HCT116 (cell line): ENCODE data around the gene CYP4F12. TPM values are rescaled to one million over a fixed set of nuclear protein-coding genes. Genes with fewer than 3 reads are reported as not detected.

Source experiments
- ATAC-seq: fragments of 200-7000 bp; cut with Tn5 transposase; 2 replicates; pipeline ENCODE4 v1.9.1; 2020; ENCODE audit warnings: mild to moderate bottlenecking, moderate library complexity
- BruUV-seq: library from RNA; stranded (reverse); fragments of 400-500 nt; replicated peaks from 2 replicates; lab custom pipeline; 2021; lab: Mats Ljungman, UMichigan
- CTCF ChIA-PET: fragments of 300-600 bp; sonication (Branson Sonifier 250); formaldehyde crosslinking; loops from one replicate; lab custom pipeline; 2021; ENCODE audit warnings: antibody characterized with exemption; lab: Charles Lee
- POLR2A ChIA-PET: fragments of 300-600, 350-600 bp; sonication (Branson Sonifier 250); formaldehyde crosslinking; loops from one replicate; lab custom pipeline; 2021; ENCODE audit warnings: antibody characterized with exemption; lab: Charles Lee
- RAD21 ChIA-PET, 2 experiments: fragments of 300-600 bp; sonication (Branson Sonifier 250); formaldehyde crosslinking; loops; one replicate each; lab custom pipeline; 2023; ENCODE audit warnings: low total read pairs in 2 of 2; ENCODE audit not compliant: uncharacterized antibody in 2 of 2, unreplicated experiment in 2 of 2, low non-redundant PET in 1 of 2; lab: Charles Lee
- DNase-seq: peaks from one replicate; pipeline ENCODE4 v3.0.0-alpha.2; 2010; ENCODE audit warnings: low read depth, low spot score
- H2AFZ ChIP-seq: fragments of 200-600 bp; shearing (Covaris generic), sonication (generic); 2 replicates; pipeline ENCODE4 v1.6.1; 2017; ENCODE audit warnings: low read depth, mixed run types, mixed read lengths, antibody characterized with exemption, low read length; ENCODE audit not compliant: poor library complexity, severe bottlenecking
- H3K27ac ChIP-seq: 2 replicates; pipeline ENCODE4 v1.5.1; 2012; ENCODE audit warnings: low read depth, low read length
- H3K27me3 ChIP-seq: fragments of 200-600 bp; sonication (generic); 2 replicates; pipeline ENCODE4 v1.6.1; 2016; ENCODE audit warnings: mixed run types, low read length, mixed read lengths; ENCODE audit not compliant: insufficient read depth
- H3K36me3 ChIP-seq, 2 experiments: fragments of 200-500 bp in 1 of 2; fragments of 200-600 bp in 1 of 2; sonication (Bioruptor generic) in 1 of 2; sonication (generic) in 1 of 2; 2 replicates each; pipeline versions ENCODE4 v1.5.1 to v1.6.1; 2014 to 2016; ENCODE audit warnings: low read length in 2 of 2, inconsistent platforms in 1 of 2, mixed read lengths in 1 of 2, mixed run types in 1 of 2; ENCODE audit not compliant: insufficient read depth in 2 of 2, control insufficient read depth in 1 of 2
- H3K4me1 ChIP-seq, 2 experiments: fragments of 200-600 bp in 1 of 2; sonication (generic) in 1 of 2; 2 replicates each; pipeline versions ENCODE4 v1.5.1 to v1.6.1; 2012 to 2017; ENCODE audit warnings: low read length in 2 of 2, inconsistent platforms in 1 of 2, mild to moderate bottlenecking in 1 of 2, mixed read lengths in 1 of 2, mixed run types in 1 of 2, moderate library complexity in 1 of 2; ENCODE audit not compliant: insufficient read depth in 2 of 2, control insufficient read depth in 1 of 2
- H3K4me2 ChIP-seq: fragments of 200-600 bp; sonication (generic); 2 replicates; pipeline ENCODE4 v1.6.1; 2017; ENCODE audit warnings: mixed run types, low read length, mixed read lengths
- H3K4me3 ChIP-seq, 2 experiments: fragments of 200-600 bp in 1 of 2; sonication (generic) in 1 of 2; replicated peaks in 1 of 2; 2 replicates each; pipeline ENCODE4 v1.5.1; 2011 to 2016; ENCODE audit warnings: low read length in 2 of 2, control low read depth in 1 of 2, low read depth in 1 of 2, mild to moderate bottlenecking in 1 of 2, mixed read lengths in 1 of 2, mixed run types in 1 of 2
- H3K79me2 ChIP-seq: fragments of 200-600 bp; sonication (generic); 2 replicates; pipeline ENCODE4 v1.6.1; 2017; ENCODE audit warnings: mild to moderate bottlenecking, mixed run types, low read length, moderate library complexity, mixed read lengths; ENCODE audit not compliant: insufficient read depth
- H3K9ac ChIP-seq: fragments of 200-600 bp; sonication (generic); 2 replicates; pipeline ENCODE4 v1.6.1; 2016; ENCODE audit warnings: low read length, mixed read lengths
- H3K9me2 ChIP-seq: fragments of 200-600 bp; sonication (generic), shearing (Covaris generic); 2 replicates; pipeline ENCODE4 v1.6.1; 2017; ENCODE audit warnings: mixed run types, mild to moderate bottlenecking, moderate library complexity; ENCODE audit not compliant: insufficient read depth
- H3K9me3 ChIP-seq, 2 experiments: fragments of 200-500 bp in 1 of 2; fragments of 200-600 bp in 1 of 2; sonication (Bioruptor generic) in 1 of 2; sonication (generic) in 1 of 2; 2 replicates each; pipeline ENCODE4 v1.6.1; 2014 to 2017; ENCODE audit warnings: low read length in 2 of 2, mixed read lengths in 2 of 2, inconsistent platforms in 1 of 2, low read depth in 1 of 2, mild to moderate bottlenecking in 1 of 2, mixed run types in 1 of 2, moderate library complexity in 1 of 2; ENCODE audit not compliant: control insufficient read depth in 1 of 2, insufficient read depth in 1 of 2
- H4K20me1 ChIP-seq: fragments of 200-600 bp; sonication (generic), shearing (Covaris generic); 2 replicates; pipeline ENCODE4 v1.6.1; 2017; ENCODE audit warnings: mixed run types, mild to moderate bottlenecking, moderate library complexity; ENCODE audit not compliant: insufficient read depth
- EZH2phosphoT487 ChIP-seq: fragments of 200-600 bp; IDR thresholded peaks from 2 replicates; pipeline ENCODE4 v1.6.1; 2018; ENCODE audit warnings: antibody characterized with exemption, borderline replicate concordance
- FOSL1 ChIP-seq: IDR thresholded peaks from 2 replicates; pipeline ENCODE4 v1.6.1; 2012; ENCODE audit warnings: low read depth
- JUND ChIP-seq: IDR thresholded peaks from 2 replicates; pipeline ENCODE4 v1.6.1; 2012
- RAD21 ChIP-seq: IDR thresholded peaks from 2 replicates; pipeline ENCODE4 v1.6.1; 2012; ENCODE audit warnings: low read depth, mild to moderate bottlenecking
- intact Hi-C: fragments of 100-400 bp; cut with micrococcal nuclease; formaldehyde crosslinking; loops from 2 replicates; pipeline ENCODE4 v1.10.0; 2022
- total RNA-seq: library from RNA; stranded (reverse); gene quantifications from one replicate; pipeline ENCODE4 v1.2.1, GENCODE V29; 2021; ENCODE audit not compliant: unreplicated experiment
- TF ChIP-seq, protein P1 (sequence below), 3 experiments: fragments of 200-600 bp in 1 of 3; sonication (generic) in 1 of 3; IDR thresholded peaks in 2 of 3; conservative IDR thresholded peaks in 1 of 3; 2 replicates each; pipeline ENCODE4 v1.5.1; 2012 to 2017; ENCODE audit warnings: low read depth in 2 of 3, low read length in 2 of 3, antibody characterized with exemption in 1 of 3, borderline replicate concordance in 1 of 3, control low read depth in 1 of 3, mild to moderate bottlenecking in 1 of 3, mixed read lengths in 1 of 3, mixed run types in 1 of 3, moderate library complexity in 1 of 3; ENCODE audit not compliant: insufficient read depth in 1 of 3
- TF ChIP-seq, protein P2 (sequence below): IDR thresholded peaks from 2 replicates; pipeline ENCODE4 v1.6.1; 2012

The CYP4F12 gene
- total RNA-seq, 1 experiment from 2014 or later, result 4.4 TPM

DNA sequence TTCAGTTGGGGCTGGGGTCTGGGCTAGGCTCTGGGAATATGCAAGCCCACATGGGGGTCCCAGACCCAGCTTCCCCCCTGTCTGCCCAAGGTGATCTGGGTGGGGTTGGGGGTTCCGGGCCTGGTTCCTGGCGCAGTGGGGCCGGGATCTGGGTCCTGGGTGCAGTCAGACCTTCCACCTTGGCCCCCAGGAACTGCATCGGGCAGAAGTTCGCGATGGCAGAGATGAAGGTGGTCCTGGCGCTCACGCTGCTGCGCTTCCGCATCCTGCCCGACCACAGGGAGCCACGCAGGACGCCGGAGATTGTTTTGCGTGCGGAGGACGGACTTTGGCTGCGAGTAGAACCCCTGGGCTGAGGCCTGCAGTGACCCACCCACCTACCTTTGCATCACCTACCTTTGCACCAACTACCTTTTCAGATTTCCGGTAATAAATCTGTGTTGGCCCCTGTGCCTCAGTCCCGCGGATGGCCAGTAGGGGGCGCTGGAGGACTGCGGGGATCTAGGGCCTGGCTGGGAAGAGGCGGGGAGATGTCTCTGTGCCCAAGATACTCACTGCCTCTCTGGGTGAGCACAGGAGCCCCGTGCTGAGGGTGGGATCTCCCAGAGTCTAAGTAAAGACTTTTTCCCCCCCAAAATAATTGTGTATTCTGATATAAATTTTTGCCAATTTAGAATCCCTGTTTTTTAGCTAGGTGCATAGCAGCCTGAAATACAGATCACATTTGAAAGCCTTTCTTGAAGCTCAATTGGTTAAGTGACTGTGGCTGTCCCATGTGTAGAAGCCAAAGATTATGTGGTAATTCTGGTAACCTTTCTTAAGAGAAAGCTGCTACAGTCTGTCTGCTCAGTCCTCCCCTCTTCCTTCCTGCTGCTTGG, 43.6 kb upstream of the CYP4F12 start:
- DNase-seq, result peak; percentile 51
- RAD21 ChIA-PET, result interaction anchor here in 1 of 2 experiments (1.0 kb wide), 1 partner anchor 181 kb away, joined by 3 read pairs; no protein-coding TSS in a partner anchor
- Histone ChIP-seq H3K9me2 (no peaks in the 10 kb centered on the region), H3K27me3 (0 out of 2 replicates have a peak, but pooled peaks cover 6% of the 10 kb centered on the region), H3K4me2 (peak overlapping the region; percentile 32; the same call in 1 of the 2 replicates), H3K36me3 (no peaks in the 10 kb centered on the region), H3K9ac (no peak overlapping the region), H3K79me2 (no peaks in the 10 kb centered on the region), H3K27ac (no peak overlapping the region), H2AFZ (no peak overlapping the region), H3K4me1 (peaks cover 0 to 4% of the 10 kb centered on the region in 2 experiments; a peak in 1 of 4 replicates), H4K20me1 (no peaks in the 10 kb centered on the region), H3K9me3 (no peaks in the 10 kb centered on the region), H3K4me3 (no peak overlapping the region)
- TF ChIP-seq, protein P1, sequence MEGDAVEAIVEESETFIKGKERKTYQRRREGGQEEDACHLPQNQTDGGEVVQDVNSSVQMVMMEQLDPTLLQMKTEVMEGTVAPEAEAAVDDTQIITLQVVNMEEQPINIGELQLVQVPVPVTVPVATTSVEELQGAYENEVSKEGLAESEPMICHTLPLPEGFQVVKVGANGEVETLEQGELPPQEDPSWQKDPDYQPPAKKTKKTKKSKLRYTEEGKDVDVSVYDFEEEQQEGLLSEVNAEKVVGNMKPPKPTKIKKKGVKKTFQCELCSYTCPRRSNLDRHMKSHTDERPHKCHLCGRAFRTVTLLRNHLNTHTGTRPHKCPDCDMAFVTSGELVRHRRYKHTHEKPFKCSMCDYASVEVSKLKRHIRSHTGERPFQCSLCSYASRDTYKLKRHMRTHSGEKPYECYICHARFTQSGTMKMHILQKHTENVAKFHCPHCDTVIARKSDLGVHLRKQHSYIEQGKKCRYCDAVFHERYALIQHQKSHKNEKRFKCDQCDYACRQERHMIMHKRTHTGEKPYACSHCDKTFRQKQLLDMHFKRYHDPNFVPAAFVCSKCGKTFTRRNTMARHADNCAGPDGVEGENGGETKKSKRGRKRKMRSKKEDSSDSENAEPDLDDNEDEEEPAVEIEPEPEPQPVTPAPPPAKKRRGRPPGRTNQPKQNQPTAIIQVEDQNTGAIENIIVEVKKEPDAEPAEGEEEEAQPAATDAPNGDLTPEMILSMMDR (IDR thresholded peaks at IDR 0.05 in 2 of 3, conservative IDR thresholded peaks at IDR 0.05 in 1 of 3; ENCODE audit: borderline replicate concordance in 1 of 3, insufficient read depth in 1 of 3, low read depth in 2 of 3, low read length in 2 of 3), result peak; percentile 90 to 99 (median 97)
- TF ChIP-seq EZH2phosphoT487, result no peak
- no peak for TF ChIP-seq FOSL1
- TF ChIP-seq, protein P2, sequence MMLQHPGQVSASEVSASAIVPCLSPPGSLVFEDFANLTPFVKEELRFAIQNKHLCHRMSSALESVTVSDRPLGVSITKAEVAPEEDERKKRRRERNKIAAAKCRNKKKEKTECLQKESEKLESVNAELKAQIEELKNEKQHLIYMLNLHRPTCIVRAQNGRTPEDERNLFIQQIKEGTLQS, result no peak
- TF ChIP-seq RAD21, result peak; percentile 96
- TF ChIP-seq JUND, result no peak
- CTCF ChIA-PET, result interaction anchor here (0.5 to 1.3 kb wide), 9 partner anchors 9 to 553 kb away, joined by 3 to 6 read pairs (median 4); partner anchors contain the start of gene CYP4F3
- ATAC-seq, result peak; percentile 96
- no TSS peak for BruUV-seq
- intact Hi-C loops, result loop anchor here (1.0 to 2.0 kb wide), 4 partner anchors 131 to 554 kb away; no protein-coding TSS in a partner anchor
- POLR2A ChIA-PET, result interaction anchor here (0.7 kb wide), 1 partner anchor 206 kb away, joined by 3 read pairs; no protein-coding TSS in a partner anchor
